CD4-positive, alpha-beta T cell (primary cell): ENCODE data around the gene DSCAML1. TPM values are rescaled to one million over a fixed set of nuclear protein-coding genes. Genes with fewer than 3 reads are reported as not detected.

ENCODE experiments used
- ATAC-seq: fragments of 200-7000 bp; cut with Tn5 transposase; one replicate; pipeline ENCODE4 v1.10.0; 2022; ENCODE audit warnings: mild to moderate bottlenecking; ENCODE audit not compliant: poor library complexity
- CTCF ChIA-PET: fragments of 350-600 bp; sonication (Branson Sonifier 250); formaldehyde crosslinking; loops from one replicate; lab custom pipeline; 2021; ENCODE audit warnings: antibody characterized with exemption, inconsistent platforms; lab: Charles Lee
- POLR2A ChIA-PET: fragments of 350-600 bp; sonication (Branson Sonifier 250); formaldehyde crosslinking; loops from one replicate; lab custom pipeline; 2021; ENCODE audit warnings: antibody characterized with exemption, inconsistent platforms; lab: Charles Lee
- DNase-seq, 14 experiments: peaks; one replicate each; pipeline ENCODE4 v3.0.0-alpha.2; 2013 to 2020; ENCODE audit warnings: mixed read lengths in 2 of 14
- H3K27ac ChIP-seq, 2 donors: one replicate each; pipeline versions ENCODE4 v1.5.1 to v1.7.0; 2013; ENCODE audit warnings: low read length in 2 of 2, low read depth in 1 of 2, mild to moderate bottlenecking in 1 of 2
- H3K27me3 ChIP-seq, 2 experiments: 1 replicate in 1 of 2; 2 replicates in 1 of 2; pipeline versions ENCODE4 v1.6.1 to v1.7.0; 2013; ENCODE audit warnings: low read length in 2 of 2, control low read depth in 1 of 2, mild to moderate bottlenecking in 1 of 2, moderate library complexity in 1 of 2; ENCODE audit not compliant: insufficient read depth in 2 of 2, control insufficient read depth in 1 of 2
- H3K36me3 ChIP-seq: one replicate; pipeline ENCODE4 v1.6.1; 2013; ENCODE audit warnings: low read length, control low read depth; ENCODE audit not compliant: insufficient read depth
- H3K4me1 ChIP-seq: one replicate; pipeline ENCODE4 v1.6.1; 2013; ENCODE audit warnings: low read length, control low read depth; ENCODE audit not compliant: insufficient read depth
- H3K4me3 ChIP-seq: one replicate; pipeline ENCODE4 v1.5.1; 2013; ENCODE audit warnings: mild to moderate bottlenecking, low read length, moderate library complexity
- H3K9me3 ChIP-seq, 2 experiments: 1 replicate in 1 of 2; 2 replicates in 1 of 2; pipeline versions ENCODE4 v1.6.1 to v1.7.0; 2013; ENCODE audit warnings: low read length in 2 of 2, mild to moderate bottlenecking in 2 of 2, control low read depth in 1 of 2, moderate library complexity in 1 of 2; ENCODE audit not compliant: control insufficient read depth in 1 of 2, insufficient read depth in 1 of 2
- H3K27ac Mint-ChIP-seq: one replicate; pipeline ENCODE4 v1.8.0; 2020; ENCODE audit warnings: mixed read lengths
- H3K27me3 Mint-ChIP-seq: one replicate; pipeline ENCODE4 v1.8.0; 2021; ENCODE audit warnings: mixed read lengths
- H3K36me3 Mint-ChIP-seq: one replicate; pipeline ENCODE4 v1.8.0; 2021; ENCODE audit warnings: low read depth, mixed read lengths
- H3K4me1 Mint-ChIP-seq: one replicate; pipeline ENCODE4 v1.8.0; 2021; ENCODE audit warnings: low read depth, mixed read lengths
- H3K4me3 Mint-ChIP-seq: one replicate; pipeline ENCODE4 v1.8.0; 2020; ENCODE audit warnings: mild to moderate bottlenecking, mixed read lengths
- H3K9me3 Mint-ChIP-seq: one replicate; pipeline ENCODE4 v1.8.0; 2020; ENCODE audit warnings: mixed read lengths
- intact Hi-C, 2 experiments: fragments of 100-400 bp; cut with DNase I in 1 of 2; cut with micrococcal nuclease in 1 of 2; formaldehyde crosslinking; loops; one replicate each; pipeline versions ENCODE4 v1.15.1 to v1.9.0; 2023 to 2025; cut with DNase I, micrococcal nuclease
- total RNA-seq, 174 experiments: library from RNA in 2 of 174; stranded (reverse) in 2 of 174; gene quantifications; one replicate each; pipeline ENCODE4 v1.2.3 and lab custom pipeline; 2021 to 2026
- TF ChIP-seq, protein P1 (sequence below): fragments of 200-600 bp; IDR thresholded peaks from one replicate; pipeline ENCODE4 v1.8.0; 2022; ENCODE audit warnings: antibody characterized with exemption, mild to moderate bottlenecking

Gene DSCAML1
- total RNA-seq, 2 experiments from 2014 or later = 0.22 to 0.61 TPM

GRCh38 chr11:117551761-117552343 is 245.2 kb downstream of the DSCAML1 start:
- Histone ChIP-seq H3K4me1 (no peaks in the 10 kb centered on the region), H3K27me3 (peaks cover 0 to 2% of the 10 kb centered on the region in 2 experiments), H3K9me3 (peaks cover 0 to 3% of the 10 kb centered on the region in 2 experiments), H3K36me3 (no peaks in the 10 kb centered on the region), H3K4me3 (no peak overlapping the region), H3K27ac (no peak overlapping the region)
- Mint-ChIP-seq H3K4me3 (no peak overlapping the region), H3K27ac (no peak overlapping the region), H3K4me1 (no peaks in the 10 kb centered on the region), H3K27me3 (peaks cover 5% of the 10 kb centered on the region), H3K36me3 (no peaks in the 10 kb centered on the region), H3K9me3 (no peaks in the 10 kb centered on the region)
- TF ChIP-seq, protein P1, sequence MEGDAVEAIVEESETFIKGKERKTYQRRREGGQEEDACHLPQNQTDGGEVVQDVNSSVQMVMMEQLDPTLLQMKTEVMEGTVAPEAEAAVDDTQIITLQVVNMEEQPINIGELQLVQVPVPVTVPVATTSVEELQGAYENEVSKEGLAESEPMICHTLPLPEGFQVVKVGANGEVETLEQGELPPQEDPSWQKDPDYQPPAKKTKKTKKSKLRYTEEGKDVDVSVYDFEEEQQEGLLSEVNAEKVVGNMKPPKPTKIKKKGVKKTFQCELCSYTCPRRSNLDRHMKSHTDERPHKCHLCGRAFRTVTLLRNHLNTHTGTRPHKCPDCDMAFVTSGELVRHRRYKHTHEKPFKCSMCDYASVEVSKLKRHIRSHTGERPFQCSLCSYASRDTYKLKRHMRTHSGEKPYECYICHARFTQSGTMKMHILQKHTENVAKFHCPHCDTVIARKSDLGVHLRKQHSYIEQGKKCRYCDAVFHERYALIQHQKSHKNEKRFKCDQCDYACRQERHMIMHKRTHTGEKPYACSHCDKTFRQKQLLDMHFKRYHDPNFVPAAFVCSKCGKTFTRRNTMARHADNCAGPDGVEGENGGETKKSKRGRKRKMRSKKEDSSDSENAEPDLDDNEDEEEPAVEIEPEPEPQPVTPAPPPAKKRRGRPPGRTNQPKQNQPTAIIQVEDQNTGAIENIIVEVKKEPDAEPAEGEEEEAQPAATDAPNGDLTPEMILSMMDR = no peak
- DNase-seq (no peak), ATAC-seq (no peak)
- intact Hi-C loops = no loop called here
- CTCF ChIA-PET = no interaction called here
- POLR2A ChIA-PET = no interaction called here

GRCh38 chr11:117550466-117550865 is 246.6 kb downstream of the DSCAML1 start:
- CTCF ChIA-PET = no interaction called here
- POLR2A ChIA-PET = no interaction called here
- H3K36me3 ChIP-seq = no peaks in the 10 kb centered on the region
- Mint-ChIP-seq H3K9me3 (no peaks in the 10 kb centered on the region), H3K4me3 (no peak overlapping the region), H3K27me3 (peaks cover 5% of the 10 kb centered on the region), H3K4me1 (no peaks in the 10 kb centered on the region), H3K27ac (no peak overlapping the region), H3K36me3 (no peaks in the 10 kb centered on the region)
- H3K27me3 ChIP-seq = no peaks in the 10 kb centered on the region
- no peak overlapping the region for H3K4me3 ChIP-seq
- TF ChIP-seq, protein P1 = no peak
- H3K27ac ChIP-seq = no peak overlapping the region
- H3K9me3 ChIP-seq = peaks cover 0 to 3% of the 10 kb centered on the region in 2 experiments
- ATAC-seq = no peak
- DNase-seq = no peak
- intact Hi-C loops = no loop called here
- H3K4me1 ChIP-seq = no peaks in the 10 kb centered on the region

DNA sequence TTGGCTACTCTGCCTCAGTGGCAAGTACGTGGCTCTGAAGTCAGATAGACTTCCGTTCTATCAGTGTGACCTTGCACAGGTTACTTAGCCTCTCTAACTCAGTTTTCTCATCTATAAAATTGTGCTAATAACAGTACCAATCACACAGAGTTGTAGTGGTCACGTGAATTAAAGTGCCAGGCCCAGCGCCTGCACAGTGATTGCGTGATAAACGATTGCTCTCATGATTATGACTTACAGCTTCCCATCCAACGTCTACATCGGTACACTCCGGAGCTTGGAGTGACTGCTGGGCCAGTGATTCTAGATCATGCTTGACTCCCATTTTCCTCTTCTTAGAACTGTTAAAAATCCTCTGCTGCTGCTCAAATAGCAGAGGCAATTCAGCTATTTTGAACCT is 247.6 kb downstream of the DSCAML1 start:
- ATAC-seq (no peak), DNase-seq (no peak)
- TF ChIP-seq, protein P1 = no peak
- CTCF ChIA-PET = no interaction called here
- Mint-ChIP-seq H3K36me3 (no peaks in the 10 kb centered on the region), H3K9me3 (no peaks in the 10 kb centered on the region), H3K27ac (no peak overlapping the region), H3K4me1 (no peaks in the 10 kb centered on the region), H3K4me3 (no peak overlapping the region), H3K27me3 (peaks cover 5% of the 10 kb centered on the region)
- no peaks in the 10 kb centered on the region for H3K36me3 ChIP-seq
- H3K9me3 ChIP-seq = peaks cover 0 to 3% of the 10 kb centered on the region in 2 experiments
- intact Hi-C loops = no loop called here
- H3K4me3 ChIP-seq = no peak overlapping the region
- no peaks in the 10 kb centered on the region for H3K4me1 ChIP-seq
- POLR2A ChIA-PET = no interaction called here
- no peak overlapping the region for H3K27ac ChIP-seq
- H3K27me3 ChIP-seq = no peaks in the 10 kb centered on the region
